SK-N-SH (cell line): ENCODE measurements around the gene SPDEF. TPM values are rescaled to one million over a fixed set of nuclear protein-coding genes. Genes with fewer than 3 reads are reported as not detected.
A peak's percentile ranks its signal among the peaks of the same experiment; 100 is the strongest.

ENCODE experiments used
- CTCF ChIA-PET: fragments of 300-600, 350-600 bp; formaldehyde crosslinking; extraction: SDS; loops from one replicate; lab custom pipeline; 2021; lab: Yijun Ruan, JAX
- POLR2A ChIA-PET: fragments of 350-600 bp; sonication (Branson Sonifier 250); formaldehyde crosslinking; extraction: SDS; loops from one replicate; lab custom pipeline; 2020; ENCODE audit warnings: antibody characterized with exemption, inconsistent platforms; lab: Yijun Ruan, JAX
- DNase-seq: peaks from one replicate; pipeline ENCODE4 v3.0.0; 2012
- H2AFZ ChIP-seq: fragments of 200-600 bp; sonication (generic); 2 replicates; pipeline ENCODE4 v1.8.1; 2016; ENCODE audit warnings: antibody characterized with exemption, mild to moderate bottlenecking, low read depth
- H3F3A ChIP-seq: fragments of 200-600 bp; sonication (generic); replicated peaks from 2 replicates; pipeline ENCODE3; 2016; ENCODE audit warnings: antibody characterized with exemption, mild to moderate bottlenecking; ENCODE audit not compliant: insufficient read depth
- H3K27ac ChIP-seq, 2 experiments: fragments of 200-500 bp in 1 of 2; fragments of 200-600 bp in 1 of 2; sonication (Bioruptor generic) in 1 of 2; sonication (generic), shearing (Covaris generic) in 1 of 2; 2 replicates each; pipeline versions ENCODE4 v1.5.1 to v1.6.1; 2014 to 2016; ENCODE audit warnings: low read depth in 2 of 2, inconsistent platforms in 1 of 2, low read length in 1 of 2, mild to moderate bottlenecking in 1 of 2, mixed read lengths in 1 of 2
- H3K27me3 ChIP-seq: fragments of 200-600 bp; sonication (generic), shearing (Covaris generic); 2 replicates; pipeline ENCODE4 v1.6.1; 2016; ENCODE audit warnings: mixed run types; ENCODE audit not compliant: insufficient read depth
- H3K36me3 ChIP-seq, 2 experiments: fragments of 200-500 bp in 1 of 2; fragments of 200-600 bp in 1 of 2; sonication (Bioruptor generic) in 1 of 2; sonication (generic) in 1 of 2; replicated peaks in 1 of 2; 2 replicates each; pipeline versions ENCODE3 to v1.5.1; 2014 to 2016; ENCODE audit warnings: low read length in 1 of 2, mild to moderate bottlenecking in 1 of 2; ENCODE audit not compliant: insufficient read depth in 2 of 2, control insufficient read depth in 1 of 2
- H3K4me1 ChIP-seq, 2 experiments: fragments of 200-500 bp in 1 of 2; fragments of 200-600 bp in 1 of 2; sonication (Bioruptor generic) in 1 of 2; sonication (generic), shearing (Covaris generic) in 1 of 2; 2 replicates each; pipeline versions ENCODE4 v1.5.1 to v1.6.1; 2014 to 2016; ENCODE audit warnings: low read depth in 1 of 2, low read length in 1 of 2, mixed run types in 1 of 2; ENCODE audit not compliant: insufficient read depth in 2 of 2, control insufficient read depth in 1 of 2
- H3K4me2 ChIP-seq: fragments of 200-600 bp; sonication (generic), shearing (Covaris generic); 2 replicates; pipeline ENCODE4 v1.6.1; 2017; ENCODE audit warnings: mixed run types
- H3K4me3 ChIP-seq, 2 experiments: fragments of 200-500 bp in 1 of 2; fragments of 200-600 bp in 1 of 2; sonication (Bioruptor generic) in 1 of 2; sonication (generic), shearing (Covaris generic) in 1 of 2; 2 replicates each; pipeline versions ENCODE4 v1.5.1 to v1.8.1; 2014 to 2016; ENCODE audit warnings: low read depth in 2 of 2, inconsistent platforms in 1 of 2, low read length in 1 of 2, mild to moderate bottlenecking in 1 of 2, mixed read lengths in 1 of 2, moderate library complexity in 1 of 2
- H3K79me2 ChIP-seq: fragments of 200-600 bp; sonication (generic); 2 replicates; pipeline ENCODE4 v1.8.1; 2017; ENCODE audit warnings: mild to moderate bottlenecking; ENCODE audit not compliant: insufficient read depth
- H3K9ac ChIP-seq: fragments of 200-600 bp; sonication (generic); 2 replicates; pipeline ENCODE4 v1.6.1; 2017; ENCODE audit warnings: mixed run types
- H3K9me2 ChIP-seq: fragments of 200-600 bp; sonication (generic); 2 replicates; pipeline ENCODE4 v1.6.1; 2017; ENCODE audit warnings: mixed run types
- H3K9me3 ChIP-seq: fragments of 200-600 bp; sonication (generic); 2 replicates; pipeline ENCODE4 v1.6.1; 2017; ENCODE audit warnings: mixed run types, mild to moderate bottlenecking, moderate library complexity
- H4K20me1 ChIP-seq: fragments of 200-600 bp; sonication (generic); 2 replicates; pipeline ENCODE4 v1.6.1; 2017; ENCODE audit warnings: mild to moderate bottlenecking, mixed run types; ENCODE audit not compliant: insufficient read depth
- ELF1 ChIP-seq: IDR thresholded peaks from 2 replicates; pipeline ENCODE4 v1.4.0; 2012
- EP300 ChIP-seq, 2 experiments: IDR thresholded peaks; 2 replicates each; pipeline versions ENCODE4 v1.4.0 to v1.6.1; 2012; ENCODE audit warnings: borderline replicate concordance in 1 of 2, low read depth in 1 of 2, low read length in 1 of 2
- EZH2phosphoT487 ChIP-seq: fragments of 200-600 bp; sonication (generic); IDR thresholded peaks from 2 replicates; pipeline ENCODE4 v1.6.1; 2017; ENCODE audit warnings: low read depth, mixed run types, mild to moderate bottlenecking, antibody characterized with exemption, moderate library complexity, borderline replicate concordance
- FOSL2 ChIP-seq: IDR thresholded peaks from 2 replicates; pipeline ENCODE4 v1.4.0; 2012; ENCODE audit warnings: low read depth, mild to moderate bottlenecking, moderate library complexity, borderline replicate concordance
- FOXJ3 ChIP-seq: sonication (generic); formaldehyde crosslinking; IDR thresholded peaks from 2 replicates; pipeline ENCODE4 v1.5.1; 2020; ENCODE audit warnings: mild to moderate bottlenecking, missing genetic modification reagents
- FOXM1 ChIP-seq: IDR thresholded peaks from 2 replicates; pipeline ENCODE4 v1.4.0; 2012; ENCODE audit warnings: low read depth, mild to moderate bottlenecking
- GATA2 ChIP-seq: sonication (generic); formaldehyde crosslinking; IDR thresholded peaks from 2 replicates; pipeline ENCODE4 v1.5.0; 2020; ENCODE audit warnings: mild to moderate bottlenecking, missing genetic modification reagents
- MEF2A ChIP-seq: IDR thresholded peaks from 2 replicates; pipeline ENCODE4 v1.4.0; 2012; ENCODE audit warnings: low read depth, borderline replicate concordance
- NFIC ChIP-seq: IDR thresholded peaks from 2 replicates; pipeline ENCODE4 v1.4.0; 2012; ENCODE audit warnings: borderline replicate concordance
- RXRA ChIP-seq: IDR thresholded peaks from 2 replicates; pipeline ENCODE4 v1.4.0; 2012; ENCODE audit warnings: low read depth, mild to moderate bottlenecking, borderline replicate concordance
- SIN3A ChIP-seq: IDR thresholded peaks from 2 replicates; pipeline ENCODE4 v1.6.1; 2012; ENCODE audit warnings: low read depth, mild to moderate bottlenecking, low read length, moderate library complexity, borderline replicate concordance
- TEAD4 ChIP-seq: IDR thresholded peaks from 2 replicates; pipeline ENCODE4 v1.4.0; 2012; ENCODE audit warnings: mild to moderate bottlenecking, borderline replicate concordance; ENCODE audit not compliant: insufficient read depth
- WGBS: methylation state at CpG from one replicate; pipeline ENCODE4 v1.1.6; 2017; ENCODE audit warnings: low lambda C conversion rate; 5-methylcytosine and 5-hydroxymethylcytosine counted together
- polyA plus RNA-seq, 3 experiments: library from polyadenylated mRNA; depleted of rRNA; stranded (reverse); fragments of >200 nt; gene quantifications; 2 replicates each; pipeline ENCODE4 v1.2.3, GENCODE V29; 2012
- TF ChIP-seq, protein P1 (sequence below): fragments of 200-600 bp; sonication (generic); IDR thresholded peaks from 2 replicates; pipeline ENCODE4 v1.6.1; 2017; ENCODE audit warnings: antibody characterized with exemption, mild to moderate bottlenecking, moderate library complexity
- TF ChIP-seq, protein P2 (sequence below): IDR thresholded peaks from 2 replicates; pipeline ENCODE4 v1.4.0; 2012; ENCODE audit warnings: low read depth
- TF ChIP-seq, protein P3 (sequence below): IDR thresholded peaks from 2 replicates; pipeline ENCODE4 v1.6.1; 2012; ENCODE audit warnings: mild to moderate bottlenecking, low read depth, low read length, moderate library complexity
- TF ChIP-seq, protein P4 (sequence below): fragments of 150-350 bp; IDR thresholded peaks from 2 replicates; pipeline ENCODE4 v1.6.1; 2017; ENCODE audit warnings: antibody characterized with exemption, low read length, low read depth, borderline replicate concordance
- TF ChIP-seq, protein P5 (sequence below): fragments of 150-350 bp; IDR thresholded peaks from 2 replicates; pipeline ENCODE4 v1.6.1; 2016; ENCODE audit warnings: mild to moderate bottlenecking, low read depth, low read length
- TF ChIP-seq, protein P6 (sequence below): IDR thresholded peaks from 2 replicates; pipeline ENCODE4 v1.4.0; 2012; ENCODE audit warnings: low read depth, borderline replicate concordance

The SPDEF gene
- polyA plus RNA-seq, 1 of the 3 experiments (the other 2 are of a cell fraction): 0.10 TPM

DNA sequence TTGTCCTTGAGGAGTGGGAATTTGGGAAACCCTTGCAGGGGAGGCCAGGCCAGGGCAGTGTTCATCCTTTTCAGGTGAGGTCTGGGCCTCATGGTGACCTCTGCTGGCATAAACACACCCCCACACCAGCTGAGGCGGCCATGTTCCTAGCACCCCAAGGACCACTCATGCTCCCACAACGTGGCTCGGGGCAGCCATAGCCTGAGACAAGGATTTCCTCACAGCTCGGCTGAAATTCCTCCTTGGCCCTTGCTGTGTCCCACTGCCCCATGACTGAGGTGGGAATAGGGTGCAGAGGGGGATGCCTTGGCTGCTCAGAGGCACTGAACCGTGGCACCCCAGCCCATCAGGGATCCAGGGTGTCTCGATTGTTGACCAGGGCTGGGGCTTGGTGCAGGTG is 27.3 kb upstream of the SPDEF start (continued):
- TF ChIP-seq, protein P1, sequence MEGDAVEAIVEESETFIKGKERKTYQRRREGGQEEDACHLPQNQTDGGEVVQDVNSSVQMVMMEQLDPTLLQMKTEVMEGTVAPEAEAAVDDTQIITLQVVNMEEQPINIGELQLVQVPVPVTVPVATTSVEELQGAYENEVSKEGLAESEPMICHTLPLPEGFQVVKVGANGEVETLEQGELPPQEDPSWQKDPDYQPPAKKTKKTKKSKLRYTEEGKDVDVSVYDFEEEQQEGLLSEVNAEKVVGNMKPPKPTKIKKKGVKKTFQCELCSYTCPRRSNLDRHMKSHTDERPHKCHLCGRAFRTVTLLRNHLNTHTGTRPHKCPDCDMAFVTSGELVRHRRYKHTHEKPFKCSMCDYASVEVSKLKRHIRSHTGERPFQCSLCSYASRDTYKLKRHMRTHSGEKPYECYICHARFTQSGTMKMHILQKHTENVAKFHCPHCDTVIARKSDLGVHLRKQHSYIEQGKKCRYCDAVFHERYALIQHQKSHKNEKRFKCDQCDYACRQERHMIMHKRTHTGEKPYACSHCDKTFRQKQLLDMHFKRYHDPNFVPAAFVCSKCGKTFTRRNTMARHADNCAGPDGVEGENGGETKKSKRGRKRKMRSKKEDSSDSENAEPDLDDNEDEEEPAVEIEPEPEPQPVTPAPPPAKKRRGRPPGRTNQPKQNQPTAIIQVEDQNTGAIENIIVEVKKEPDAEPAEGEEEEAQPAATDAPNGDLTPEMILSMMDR: peak; percentile 51
- TF ChIP-seq FOXJ3 (no peak), RXRA (no peak)
- TF ChIP-seq, protein P2, sequence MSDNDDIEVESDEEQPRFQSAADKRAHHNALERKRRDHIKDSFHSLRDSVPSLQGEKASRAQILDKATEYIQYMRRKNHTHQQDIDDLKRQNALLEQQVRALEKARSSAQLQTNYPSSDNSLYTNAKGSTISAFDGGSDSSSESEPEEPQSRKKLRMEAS: no peak
- TF ChIP-seq, protein P3, sequence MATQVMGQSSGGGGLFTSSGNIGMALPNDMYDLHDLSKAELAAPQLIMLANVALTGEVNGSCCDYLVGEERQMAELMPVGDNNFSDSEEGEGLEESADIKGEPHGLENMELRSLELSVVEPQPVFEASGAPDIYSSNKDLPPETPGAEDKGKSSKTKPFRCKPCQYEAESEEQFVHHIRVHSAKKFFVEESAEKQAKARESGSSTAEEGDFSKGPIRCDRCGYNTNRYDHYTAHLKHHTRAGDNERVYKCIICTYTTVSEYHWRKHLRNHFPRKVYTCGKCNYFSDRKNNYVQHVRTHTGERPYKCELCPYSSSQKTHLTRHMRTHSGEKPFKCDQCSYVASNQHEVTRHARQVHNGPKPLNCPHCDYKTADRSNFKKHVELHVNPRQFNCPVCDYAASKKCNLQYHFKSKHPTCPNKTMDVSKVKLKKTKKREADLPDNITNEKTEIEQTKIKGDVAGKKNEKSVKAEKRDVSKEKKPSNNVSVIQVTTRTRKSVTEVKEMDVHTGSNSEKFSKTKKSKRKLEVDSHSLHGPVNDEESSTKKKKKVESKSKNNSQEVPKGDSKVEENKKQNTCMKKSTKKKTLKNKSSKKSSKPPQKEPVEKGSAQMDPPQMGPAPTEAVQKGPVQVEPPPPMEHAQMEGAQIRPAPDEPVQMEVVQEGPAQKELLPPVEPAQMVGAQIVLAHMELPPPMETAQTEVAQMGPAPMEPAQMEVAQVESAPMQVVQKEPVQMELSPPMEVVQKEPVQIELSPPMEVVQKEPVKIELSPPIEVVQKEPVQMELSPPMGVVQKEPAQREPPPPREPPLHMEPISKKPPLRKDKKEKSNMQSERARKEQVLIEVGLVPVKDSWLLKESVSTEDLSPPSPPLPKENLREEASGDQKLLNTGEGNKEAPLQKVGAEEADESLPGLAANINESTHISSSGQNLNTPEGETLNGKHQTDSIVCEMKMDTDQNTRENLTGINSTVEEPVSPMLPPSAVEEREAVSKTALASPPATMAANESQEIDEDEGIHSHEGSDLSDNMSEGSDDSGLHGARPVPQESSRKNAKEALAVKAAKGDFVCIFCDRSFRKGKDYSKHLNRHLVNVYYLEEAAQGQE: no peak

DNA sequence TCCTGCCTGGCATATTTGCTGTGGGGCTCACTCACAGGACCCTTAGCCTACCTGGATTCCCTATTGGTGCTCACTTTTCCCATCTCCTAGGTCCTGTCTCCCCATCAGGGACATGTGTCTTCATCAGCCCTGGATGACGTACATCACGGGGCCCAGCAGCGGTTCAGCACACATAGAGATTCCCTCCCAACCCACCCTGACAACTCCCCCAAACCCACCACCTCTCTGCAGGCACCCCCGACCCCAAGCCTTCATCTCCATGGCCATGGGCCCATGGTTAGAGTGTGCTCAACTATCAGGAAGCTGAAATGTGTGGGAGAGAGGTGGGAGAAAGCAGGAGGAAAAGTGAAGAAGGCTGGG is 25.4 kb upstream of the SPDEF start:
- POLR2A ChIA-PET: no interaction called here
- Histone ChIP-seq H2AFZ (no peak overlapping the region), H4K20me1 (no peaks in the 10 kb centered on the region), H3K9me3 (no peaks in the 10 kb centered on the region), H3K9me2 (no peaks in the 10 kb centered on the region), H3K36me3 (no peaks in the 10 kb centered on the region), H3K4me3 (no peak overlapping the region), H3F3A (no peaks in the 10 kb centered on the region), H3K4me1 (peaks cover 0 to 21% of the 10 kb centered on the region in 2 experiments; a peak in 1 of 4 replicates), H3K27ac (peak overlapping the region in 1 of 2 experiments; percentile 58; a peak in 2 of 4 replicates), H3K79me2 (no peaks in the 10 kb centered on the region; the same call in 1 of the 2 replicates), H3K27me3 (no peaks in the 10 kb centered on the region), H3K9ac (no peak overlapping the region), H3K4me2 (no peak overlapping the region)
- WGBS: 98% methylated on average over 4 of the region's 4 CpGs
- DNase-seq: no peak
- TF ChIP-seq, protein P4, sequence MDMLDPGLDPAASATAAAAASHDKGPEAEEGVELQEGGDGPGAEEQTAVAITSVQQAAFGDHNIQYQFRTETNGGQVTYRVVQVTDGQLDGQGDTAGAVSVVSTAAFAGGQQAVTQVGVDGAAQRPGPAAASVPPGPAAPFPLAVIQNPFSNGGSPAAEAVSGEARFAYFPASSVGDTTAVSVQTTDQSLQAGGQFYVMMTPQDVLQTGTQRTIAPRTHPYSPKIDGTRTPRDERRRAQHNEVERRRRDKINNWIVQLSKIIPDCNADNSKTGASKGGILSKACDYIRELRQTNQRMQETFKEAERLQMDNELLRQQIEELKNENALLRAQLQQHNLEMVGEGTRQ: no peak
- TF ChIP-seq, protein P1: no peak
- TF ChIP-seq EP300 (IDR thresholded peaks at IDR 0.05; ENCODE audit: borderline replicate concordance in 1 of 2, low read depth in 1 of 2, low read length in 1 of 2) (no peak), FOXJ3 (no peak), MEF2A (no peak), FOXM1 (no peak), ELF1 (no peak), NFIC (no peak), EZH2phosphoT487 (no peak), TEAD4 (no peak), FOSL2 (no peak), GATA2 (CRISPR knock-in tag) (no peak), RXRA (no peak), SIN3A (no peak)
- TF ChIP-seq, protein P5, sequence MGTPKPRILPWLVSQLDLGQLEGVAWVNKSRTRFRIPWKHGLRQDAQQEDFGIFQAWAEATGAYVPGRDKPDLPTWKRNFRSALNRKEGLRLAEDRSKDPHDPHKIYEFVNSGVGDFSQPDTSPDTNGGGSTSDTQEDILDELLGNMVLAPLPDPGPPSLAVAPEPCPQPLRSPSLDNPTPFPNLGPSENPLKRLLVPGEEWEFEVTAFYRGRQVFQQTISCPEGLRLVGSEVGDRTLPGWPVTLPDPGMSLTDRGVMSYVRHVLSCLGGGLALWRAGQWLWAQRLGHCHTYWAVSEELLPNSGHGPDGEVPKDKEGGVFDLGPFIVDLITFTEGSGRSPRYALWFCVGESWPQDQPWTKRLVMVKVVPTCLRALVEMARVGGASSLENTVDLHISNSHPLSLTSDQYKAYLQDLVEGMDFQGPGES: no peak
- TF ChIP-seq, protein P6, sequence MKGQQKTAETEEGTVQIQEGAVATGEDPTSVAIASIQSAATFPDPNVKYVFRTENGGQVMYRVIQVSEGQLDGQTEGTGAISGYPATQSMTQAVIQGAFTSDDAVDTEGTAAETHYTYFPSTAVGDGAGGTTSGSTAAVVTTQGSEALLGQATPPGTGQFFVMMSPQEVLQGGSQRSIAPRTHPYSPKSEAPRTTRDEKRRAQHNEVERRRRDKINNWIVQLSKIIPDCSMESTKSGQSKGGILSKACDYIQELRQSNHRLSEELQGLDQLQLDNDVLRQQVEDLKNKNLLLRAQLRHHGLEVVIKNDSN: no peak
- TF ChIP-seq, protein P2: no peak
- CTCF ChIA-PET: interaction anchor here (0.7 to 2.6 kb wide), 4 partner anchors 11 to 28 kb away, joined by 3 to 12 read pairs (median 6); no protein-coding TSS in a partner anchor
